Peyer's patch (tissue), 4 donors: ENCODE data around the gene PTPN5.

Experiments used
- CTCF ChIP-seq, 6 experiments: fragments of 450-650 bp in 4 of 6; fragments of 200-600 bp in 2 of 6; sonication (generic) in 1 of 6; IDR thresholded peaks; one replicate each; pipeline ENCODE4 v1.5.1; 2017 to 2019; ENCODE audit warnings: antibody characterized with exemption in 6 of 6, mild to moderate bottlenecking in 3 of 6, moderate library complexity in 1 of 6
- POLR2A ChIP-seq, 2 donors: fragments of 450-650 bp; IDR thresholded peaks; one replicate each; pipeline ENCODE4 v1.5.1; 2017; ENCODE audit warnings: antibody characterized with exemption in 2 of 2, mild to moderate bottlenecking in 2 of 2, moderate library complexity in 2 of 2

- TF ChIP-seq POLR2A (IDR thresholded peaks at IDR 0.05) (no peak), CTCF (IDR thresholded peaks at IDR 0.05) (no peak)
These were observed 60.2 kb downstream of the PTPN5 start for GRCh38 chr11:18731441-18731840.
